ENCODE measurements around the gene P2RX3. TPM values are rescaled to one million over a fixed set of nuclear protein-coding genes. Genes with fewer than 3 reads are reported as not detected.

P2RX3 gene
- total RNA-seq, 4 donors from 2014 or later: not detected

DNA sequence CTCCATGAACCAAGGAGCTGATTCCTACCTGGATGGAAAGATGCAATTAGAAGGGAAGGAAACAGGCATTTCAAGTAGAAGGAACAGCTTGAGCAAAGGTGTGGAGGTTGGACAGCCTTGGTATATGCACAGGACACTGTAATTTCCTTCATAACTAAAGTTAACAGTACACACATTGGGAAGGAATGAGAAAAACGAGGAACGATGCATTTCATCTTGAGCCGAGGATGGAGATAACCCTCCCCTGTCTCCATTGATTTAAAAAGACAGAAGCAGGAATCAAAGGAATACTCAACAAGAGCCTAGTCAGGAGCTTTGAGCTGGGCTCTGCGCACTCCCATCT is 54.6 kb downstream of the P2RX3 start:
- Histone ChIP-seq H3K36me3 (no peaks in the 10 kb centered on the region), H3K27ac (no peak overlapping the region), H3K27me3 (no peaks in the 10 kb centered on the region), H3K4me3 (no peak overlapping the region), H3K9me3 (no peaks in the 10 kb centered on the region), H3K4me1 (no peaks in the 10 kb centered on the region)
- in situ Hi-C loops (cut with MboI; ENCODE audit: low pct_ligation_motif_present in 1 of 4, low pct_unique_long_range_greater_than_20kb in 1 of 4, low sequenced_read_pairs in 3 of 4) (no loop called here), intact Hi-C loops (cut with DNase I; ENCODE audit: low total_unique reads) (no loop called here)
- WGBS, 2 donors (ENCODE audit: low coverage in 1 of 2): 88% methylated on average over 4 of the region's 4 CpGs; no CpG with 5 or more reads in 1 of the 2 donors
- no peak for DNase-seq
- TF ChIP-seq, protein P1, sequence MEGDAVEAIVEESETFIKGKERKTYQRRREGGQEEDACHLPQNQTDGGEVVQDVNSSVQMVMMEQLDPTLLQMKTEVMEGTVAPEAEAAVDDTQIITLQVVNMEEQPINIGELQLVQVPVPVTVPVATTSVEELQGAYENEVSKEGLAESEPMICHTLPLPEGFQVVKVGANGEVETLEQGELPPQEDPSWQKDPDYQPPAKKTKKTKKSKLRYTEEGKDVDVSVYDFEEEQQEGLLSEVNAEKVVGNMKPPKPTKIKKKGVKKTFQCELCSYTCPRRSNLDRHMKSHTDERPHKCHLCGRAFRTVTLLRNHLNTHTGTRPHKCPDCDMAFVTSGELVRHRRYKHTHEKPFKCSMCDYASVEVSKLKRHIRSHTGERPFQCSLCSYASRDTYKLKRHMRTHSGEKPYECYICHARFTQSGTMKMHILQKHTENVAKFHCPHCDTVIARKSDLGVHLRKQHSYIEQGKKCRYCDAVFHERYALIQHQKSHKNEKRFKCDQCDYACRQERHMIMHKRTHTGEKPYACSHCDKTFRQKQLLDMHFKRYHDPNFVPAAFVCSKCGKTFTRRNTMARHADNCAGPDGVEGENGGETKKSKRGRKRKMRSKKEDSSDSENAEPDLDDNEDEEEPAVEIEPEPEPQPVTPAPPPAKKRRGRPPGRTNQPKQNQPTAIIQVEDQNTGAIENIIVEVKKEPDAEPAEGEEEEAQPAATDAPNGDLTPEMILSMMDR (IDR thresholded peaks at IDR 0.05): no peak
- TF ChIP-seq POLR2AphosphoS5 (IDR thresholded peaks at IDR 0.05): no peak
- TF ChIP-seq EP300 (IDR thresholded peaks at IDR 0.05; ENCODE audit: low read depth): no peak
- no peak for TF ChIP-seq POLR2A (IDR thresholded peaks at IDR 0.05)

DNA sequence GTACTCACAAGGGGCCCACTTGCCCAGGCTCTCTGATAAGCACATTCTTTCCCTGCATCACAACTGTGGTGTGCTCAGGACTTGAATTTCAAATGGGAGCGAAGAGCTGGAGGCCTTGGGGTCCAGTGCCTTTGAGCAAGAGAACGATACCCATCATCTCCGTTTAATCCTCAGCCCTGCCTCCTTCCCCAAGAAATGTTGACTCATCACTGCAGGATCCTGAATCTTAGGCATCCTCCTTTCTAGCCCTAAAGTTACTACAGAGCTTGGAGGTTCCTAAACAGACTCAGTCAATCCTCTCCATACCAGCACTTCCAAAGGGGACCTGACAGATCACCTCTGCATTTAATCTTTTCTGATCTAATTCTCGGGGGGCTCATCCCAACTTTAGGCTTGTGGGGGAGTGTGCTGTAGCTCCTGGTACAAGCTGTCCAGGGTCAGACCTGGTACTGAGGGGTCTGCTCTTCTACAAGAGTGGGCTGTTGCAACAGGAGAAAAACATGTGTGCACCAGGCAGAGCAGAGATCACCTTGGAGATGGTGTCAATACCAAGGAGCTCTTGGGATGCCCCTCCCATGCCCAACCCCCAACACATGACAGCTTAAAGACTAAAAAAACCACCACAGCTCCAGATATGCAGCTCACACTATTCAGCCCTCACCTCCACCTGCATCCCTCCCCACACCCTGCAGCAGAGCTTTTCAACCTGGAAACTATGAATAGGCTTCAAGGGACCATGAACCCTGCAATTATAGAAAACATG is 56.2 kb downstream of the P2RX3 start:
- TF ChIP-seq POLR2A (IDR thresholded peaks at IDR 0.05) (no peak), EP300 (IDR thresholded peaks at IDR 0.05; ENCODE audit: low read depth) (no peak), POLR2AphosphoS5 (IDR thresholded peaks at IDR 0.05) (no peak)
- TF ChIP-seq, protein P1 (IDR thresholded peaks at IDR 0.05): no peak
- Histone ChIP-seq H3K27me3 (no peaks in the 10 kb centered on the region), H3K36me3 (no peaks in the 10 kb centered on the region), H3K4me1 (no peaks in the 10 kb centered on the region), H3K9me3 (no peaks in the 10 kb centered on the region), H3K4me3 (no peak overlapping the region), H3K27ac (no peak overlapping the region)
- 83 to 86% methylated on average over 1 to 4 of the region's 4 CpGs for WGBS, 2 donors (ENCODE audit: low coverage in 1 of 2)
- in situ Hi-C loops (cut with MboI; ENCODE audit: low pct_ligation_motif_present in 1 of 4, low pct_unique_long_range_greater_than_20kb in 1 of 4, low sequenced_read_pairs in 3 of 4): no loop called here
- intact Hi-C loops (cut with DNase I; ENCODE audit: low total_unique reads): no loop called here
- no peak for DNase-seq

DNA sequence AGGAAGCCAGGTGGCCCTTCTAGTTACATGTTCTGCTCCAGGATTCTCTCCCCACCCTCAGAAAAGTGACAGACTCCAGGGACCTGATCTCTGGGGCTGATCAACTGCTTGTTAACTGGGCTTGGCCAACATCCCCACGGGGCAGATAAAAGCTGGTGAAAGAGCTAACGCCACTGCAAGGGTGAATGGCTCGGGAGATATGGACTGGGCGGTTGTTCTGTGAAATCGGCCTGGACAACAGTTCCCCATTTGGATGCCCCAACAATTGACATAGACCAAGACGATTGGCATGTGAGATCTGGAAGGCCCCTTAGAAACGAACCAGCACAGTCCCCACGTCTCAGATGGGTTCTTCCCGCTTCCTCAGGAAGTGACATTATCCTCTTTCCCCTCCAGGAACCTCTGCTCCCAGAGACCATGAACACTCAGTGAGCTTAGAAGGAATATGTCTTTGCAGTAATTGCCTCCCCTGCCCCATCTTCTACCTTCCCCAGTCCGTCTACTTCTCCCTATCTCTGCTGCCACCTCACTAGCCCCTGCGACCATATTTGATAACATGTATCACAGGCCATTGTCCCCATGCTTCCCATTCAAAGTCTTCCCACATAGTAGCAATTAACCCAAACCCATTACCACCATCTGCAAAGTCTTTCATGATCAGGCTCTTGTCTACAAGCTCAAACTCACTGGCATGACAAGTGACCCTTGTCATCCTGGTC is 57.9 kb downstream of the P2RX3 start:
- TF ChIP-seq POLR2A (IDR thresholded peaks at IDR 0.05) (no peak), POLR2AphosphoS5 (IDR thresholded peaks at IDR 0.05) (no peak), EP300 (IDR thresholded peaks at IDR 0.05; ENCODE audit: low read depth) (no peak)
- TF ChIP-seq, protein P1 (IDR thresholded peaks at IDR 0.05): no peak
- intact Hi-C loops (cut with DNase I; ENCODE audit: low total_unique reads) (no loop called here), in situ Hi-C loops (cut with MboI; ENCODE audit: low pct_ligation_motif_present in 1 of 4, low pct_unique_long_range_greater_than_20kb in 1 of 4, low sequenced_read_pairs in 3 of 4) (no loop called here)
- Histone ChIP-seq H3K36me3 (no peaks in the 10 kb centered on the region), H3K27me3 (no peaks in the 10 kb centered on the region), H3K4me3 (no peak overlapping the region), H3K4me1 (peaks cover 0 to 7% (median 1%) of the 10 kb centered on the region in 4 donors), H3K27ac (no peak overlapping the region), H3K9me3 (no peaks in the 10 kb centered on the region)
- no peak for DNase-seq
- WGBS, 2 donors (ENCODE audit: low coverage in 1 of 2): 80 to 94% methylated on average over 3 to 11 of the region's 11 CpGs

DNA sequence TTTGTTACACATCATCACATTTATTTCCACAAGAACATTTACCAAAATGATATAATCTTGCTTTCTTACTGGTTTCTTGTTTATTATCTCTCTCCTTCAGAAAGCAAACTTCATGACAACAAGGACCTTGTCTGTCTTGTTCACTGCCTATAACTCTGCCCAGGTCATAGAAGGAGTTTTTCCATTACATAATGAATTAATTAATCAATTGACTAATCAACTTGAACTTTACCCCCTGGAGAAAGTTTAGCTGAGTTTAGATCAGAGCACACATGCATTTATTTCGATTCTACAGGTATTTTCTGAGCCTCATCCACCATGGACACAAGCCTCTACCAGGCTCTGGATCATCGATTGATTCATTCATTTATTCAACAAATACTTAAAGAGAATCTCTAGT is 58.6 kb downstream of the P2RX3 start:
- Histone ChIP-seq H3K27ac (no peak overlapping the region), H3K36me3 (no peaks in the 10 kb centered on the region), H3K9me3 (no peaks in the 10 kb centered on the region), H3K27me3 (no peaks in the 10 kb centered on the region), H3K4me3 (no peak overlapping the region), H3K4me1 (peaks cover 0 to 7% (median 1%) of the 10 kb centered on the region in 4 donors)
- intact Hi-C loops (cut with DNase I; ENCODE audit: low total_unique reads) (no loop called here), in situ Hi-C loops (cut with MboI; ENCODE audit: low pct_ligation_motif_present in 1 of 4, low pct_unique_long_range_greater_than_20kb in 1 of 4, low sequenced_read_pairs in 3 of 4) (no loop called here)
- TF ChIP-seq EP300 (IDR thresholded peaks at IDR 0.05; ENCODE audit: low read depth) (no peak), POLR2A (IDR thresholded peaks at IDR 0.05) (no peak), POLR2AphosphoS5 (IDR thresholded peaks at IDR 0.05) (no peak)
- TF ChIP-seq, protein P1 (IDR thresholded peaks at IDR 0.05): no peak
- WGBS, 2 donors (ENCODE audit: low coverage in 1 of 2): 68 to 75% methylated on average over 2 of the region's 2 CpGs
- no peak for DNase-seq

Data from transverse colon (tissue), 4 donors.